Transverse colon (tissue), 4 donors: Measurements from ENCODE around the gene GOLGA2.

ENCODE experiments used
- POLR2A ChIP-seq: fragments of 450-650 bp; IDR thresholded peaks from one replicate; pipeline ENCODE4 v1.6.1; 2016; ENCODE audit warnings: antibody characterized with exemption, mild to moderate bottlenecking, moderate library complexity
- POLR2AphosphoS5 ChIP-seq, 3 donors: sonication (generic); formaldehyde crosslinking; IDR thresholded peaks; one replicate each; pipeline ENCODE4 v1.6.1; 2016; ENCODE audit warnings: antibody characterized with exemption in 3 of 3
- TF ChIP-seq, protein P1 (sequence below), 5 experiments: fragments of 200-600 bp in 3 of 5; fragments of 450-650 bp in 2 of 5; sonication (generic) in 3 of 5; IDR thresholded peaks; 1 replicate in 2 of 5; 2 replicates in 3 of 5; pipeline ENCODE4 v1.5.1; 2016 to 2017; ENCODE audit warnings: antibody characterized with exemption in 5 of 5, inconsistent platforms in 3 of 5, mild to moderate bottlenecking in 2 of 5, moderate library complexity in 1 of 5

DNA sequence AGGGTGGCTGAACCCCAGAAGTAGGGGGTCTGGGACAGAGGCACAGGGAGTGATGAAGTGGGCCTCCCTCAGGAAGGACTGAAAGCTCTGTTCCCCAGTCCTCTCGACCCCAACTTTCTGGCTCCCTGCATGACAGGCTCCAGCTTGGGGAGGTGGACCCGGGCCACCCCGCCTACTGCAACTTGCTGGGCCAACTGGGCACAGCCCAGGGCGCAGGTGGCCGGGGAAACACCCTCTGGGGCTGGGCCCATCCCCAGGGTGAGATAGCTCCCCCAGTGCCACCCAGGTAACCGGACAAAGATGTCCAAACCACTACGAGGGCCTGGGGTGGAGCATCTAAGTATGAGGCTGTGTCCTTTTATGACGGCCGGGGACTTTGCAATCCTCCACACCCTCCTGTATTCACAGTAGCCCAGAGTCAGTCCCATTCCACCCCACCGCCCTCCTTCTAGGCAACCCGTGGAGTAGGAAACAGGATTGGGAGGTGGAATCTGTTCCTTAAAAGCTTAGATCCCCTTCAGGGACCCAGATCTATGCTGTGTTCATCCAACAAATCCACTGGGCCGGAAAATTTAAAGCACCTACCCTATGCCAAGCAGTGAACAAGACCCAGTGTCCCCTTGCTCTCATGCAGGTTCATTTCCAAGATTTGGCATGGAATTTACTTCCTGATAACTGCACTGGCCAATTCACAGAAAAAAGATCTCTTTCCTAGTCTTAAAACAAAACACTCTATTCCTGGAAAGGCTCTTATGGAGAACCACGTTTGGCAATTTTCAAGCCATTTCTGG, 52.7 kb downstream of the GOLGA2 start:
- TF ChIP-seq, protein P1, sequence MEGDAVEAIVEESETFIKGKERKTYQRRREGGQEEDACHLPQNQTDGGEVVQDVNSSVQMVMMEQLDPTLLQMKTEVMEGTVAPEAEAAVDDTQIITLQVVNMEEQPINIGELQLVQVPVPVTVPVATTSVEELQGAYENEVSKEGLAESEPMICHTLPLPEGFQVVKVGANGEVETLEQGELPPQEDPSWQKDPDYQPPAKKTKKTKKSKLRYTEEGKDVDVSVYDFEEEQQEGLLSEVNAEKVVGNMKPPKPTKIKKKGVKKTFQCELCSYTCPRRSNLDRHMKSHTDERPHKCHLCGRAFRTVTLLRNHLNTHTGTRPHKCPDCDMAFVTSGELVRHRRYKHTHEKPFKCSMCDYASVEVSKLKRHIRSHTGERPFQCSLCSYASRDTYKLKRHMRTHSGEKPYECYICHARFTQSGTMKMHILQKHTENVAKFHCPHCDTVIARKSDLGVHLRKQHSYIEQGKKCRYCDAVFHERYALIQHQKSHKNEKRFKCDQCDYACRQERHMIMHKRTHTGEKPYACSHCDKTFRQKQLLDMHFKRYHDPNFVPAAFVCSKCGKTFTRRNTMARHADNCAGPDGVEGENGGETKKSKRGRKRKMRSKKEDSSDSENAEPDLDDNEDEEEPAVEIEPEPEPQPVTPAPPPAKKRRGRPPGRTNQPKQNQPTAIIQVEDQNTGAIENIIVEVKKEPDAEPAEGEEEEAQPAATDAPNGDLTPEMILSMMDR (IDR thresholded peaks at IDR 0.05) = no peak
- TF ChIP-seq POLR2A (no peak), POLR2AphosphoS5 (IDR thresholded peaks at IDR 0.05) (no peak)
